Peyer's patch (tissue), 4 donors: ENCODE results near the gene SLC26A2. TPM values are rescaled to one million over a fixed set of nuclear protein-coding genes. Genes with fewer than 3 reads are reported as not detected.
A peak's percentile ranks its signal among the peaks of the same experiment; 100 is the strongest.

Source experiments
- DNase-seq, 3 donors: peaks; one replicate each; pipeline ENCODE4 v3.0.0-alpha.2; 2017 to 2019
- H3K27ac ChIP-seq, 4 donors: fragments of 200-600 bp; sonication (generic); one replicate each; pipeline ENCODE4 v1.5.1; 2016 to 2019
- H3K27me3 ChIP-seq, 2 donors: fragments of 200-600 bp; sonication (generic); one replicate each; pipeline ENCODE4 v1.5.1; 2019
- H3K36me3 ChIP-seq, 3 donors: fragments of 200-600 bp; sonication (generic); one replicate each; pipeline ENCODE4 v1.5.1; 2016 to 2019
- H3K4me1 ChIP-seq, 4 donors: fragments of 200-600 bp; sonication (generic); one replicate each; pipeline ENCODE4 v1.5.1; 2016 to 2019
- H3K4me3 ChIP-seq, 4 donors: fragments of 200-600 bp; sonication (generic); 1 replicate in 3 of 4; 2 replicates in 1 of 4; pipeline ENCODE4 v1.5.1; 2016 to 2019; ENCODE audit warnings: mild to moderate bottlenecking in 1 of 4
- H3K9me3 ChIP-seq, 4 donors: fragments of 200-600 bp; sonication (generic); one replicate each; pipeline ENCODE4 v1.5.1; 2016 to 2019; ENCODE audit warnings: mild to moderate bottlenecking in 1 of 4
- POLR2A ChIP-seq, 2 donors: fragments of 450-650 bp; IDR thresholded peaks; one replicate each; pipeline ENCODE4 v1.5.1; 2017; ENCODE audit warnings: antibody characterized with exemption in 2 of 2, mild to moderate bottlenecking in 2 of 2, moderate library complexity in 2 of 2
- total RNA-seq, 4 donors: library from RNA; depleted of rRNA; stranded (reverse); fragments of >200 nt; gene quantifications; one replicate each; pipeline ENCODE4 v1.1.0, GENCODE V29; 2016
- TF ChIP-seq, protein P1 (sequence below), 6 experiments: fragments of 450-650 bp in 4 of 6; fragments of 200-600 bp in 2 of 6; sonication (generic) in 1 of 6; IDR thresholded peaks; one replicate each; pipeline ENCODE4 v1.5.1; 2017 to 2019; ENCODE audit warnings: antibody characterized with exemption in 6 of 6, mild to moderate bottlenecking in 3 of 6, moderate library complexity in 1 of 6

The SLC26A2 gene
- total RNA-seq, 4 donors from 2014 or later = 7.4 to 87.4 (median 52.1) TPM

- Histone ChIP-seq H3K36me3 (peaks cover 0 to 4% (median 0%) of the 10 kb centered on the region in 3 donors), H3K27me3 (no peaks in the 10 kb centered on the region), H3K27ac (no peak overlapping the region), H3K4me3 (no peak overlapping the region), H3K9me3 (no peaks in the 10 kb centered on the region), H3K4me1 (peaks cover 0 to 4% (median 0%) of the 10 kb centered on the region in 4 donors)
- DNase-seq = peak; percentile 70 to 92 (median 78)
- TF ChIP-seq POLR2A (IDR thresholded peaks at IDR 0.05) = no peak
- TF ChIP-seq, protein P1, sequence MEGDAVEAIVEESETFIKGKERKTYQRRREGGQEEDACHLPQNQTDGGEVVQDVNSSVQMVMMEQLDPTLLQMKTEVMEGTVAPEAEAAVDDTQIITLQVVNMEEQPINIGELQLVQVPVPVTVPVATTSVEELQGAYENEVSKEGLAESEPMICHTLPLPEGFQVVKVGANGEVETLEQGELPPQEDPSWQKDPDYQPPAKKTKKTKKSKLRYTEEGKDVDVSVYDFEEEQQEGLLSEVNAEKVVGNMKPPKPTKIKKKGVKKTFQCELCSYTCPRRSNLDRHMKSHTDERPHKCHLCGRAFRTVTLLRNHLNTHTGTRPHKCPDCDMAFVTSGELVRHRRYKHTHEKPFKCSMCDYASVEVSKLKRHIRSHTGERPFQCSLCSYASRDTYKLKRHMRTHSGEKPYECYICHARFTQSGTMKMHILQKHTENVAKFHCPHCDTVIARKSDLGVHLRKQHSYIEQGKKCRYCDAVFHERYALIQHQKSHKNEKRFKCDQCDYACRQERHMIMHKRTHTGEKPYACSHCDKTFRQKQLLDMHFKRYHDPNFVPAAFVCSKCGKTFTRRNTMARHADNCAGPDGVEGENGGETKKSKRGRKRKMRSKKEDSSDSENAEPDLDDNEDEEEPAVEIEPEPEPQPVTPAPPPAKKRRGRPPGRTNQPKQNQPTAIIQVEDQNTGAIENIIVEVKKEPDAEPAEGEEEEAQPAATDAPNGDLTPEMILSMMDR (IDR thresholded peaks at IDR 0.05) = peak; percentile 76 to 99 (median 96)
Measured at GRCh38 chr5:149990518-149991376, 30.2 kb downstream of the SLC26A2 start.

GRCh38 chr5:149993471-149993870 lies 32.9 kb downstream of the SLC26A2 start:
- Histone ChIP-seq H3K4me3 (no peak overlapping the region), H3K4me1 (peaks cover 0 to 4% (median 0%) of the 10 kb centered on the region in 4 donors), H3K36me3 (peaks cover 0 to 4% (median 0%) of the 10 kb centered on the region in 3 donors), H3K9me3 (no peaks in the 10 kb centered on the region), H3K27me3 (no peaks in the 10 kb centered on the region), H3K27ac (no peak overlapping the region)
- TF ChIP-seq, protein P1 (IDR thresholded peaks at IDR 0.05) = no peak
- no peak for TF ChIP-seq POLR2A (IDR thresholded peaks at IDR 0.05)
- no peak for DNase-seq

- H3K9me3 ChIP-seq = no peaks in the 10 kb centered on the region
- no peak for DNase-seq
- TF ChIP-seq POLR2A (IDR thresholded peaks at IDR 0.05) = no peak
- TF ChIP-seq, protein P1 (IDR thresholded peaks at IDR 0.05) = no peak
- peaks cover 0 to 4% (median 0%) of the 10 kb centered on the region in 3 donors for H3K36me3 ChIP-seq
- no peak overlapping the region for H3K27ac ChIP-seq
- H3K4me3 ChIP-seq = no peak overlapping the region
- peaks cover 0 to 6% (median 0%) of the 10 kb centered on the region in 4 donors for H3K4me1 ChIP-seq
- H3K27me3 ChIP-seq = no peaks in the 10 kb centered on the region
Measured at GRCh38 chr5:149995385-149996204, 35.0 kb downstream of the SLC26A2 start.

GRCh38 chr5:149996205-149996890 lies 35.8 kb downstream of the SLC26A2 start:
- Histone ChIP-seq H3K4me3 (no peak overlapping the region), H3K4me1 (peaks cover 0 to 9% (median 0%) of the 10 kb centered on the region in 4 donors), H3K27me3 (no peaks in the 10 kb centered on the region), H3K36me3 (peaks cover 0 to 4% (median 0%) of the 10 kb centered on the region in 3 donors), H3K9me3 (no peaks in the 10 kb centered on the region), H3K27ac (no peak overlapping the region)
- DNase-seq = no peak
- TF ChIP-seq, protein P1 (IDR thresholded peaks at IDR 0.05) = no peak
- no peak for TF ChIP-seq POLR2A (IDR thresholded peaks at IDR 0.05)

DNA sequence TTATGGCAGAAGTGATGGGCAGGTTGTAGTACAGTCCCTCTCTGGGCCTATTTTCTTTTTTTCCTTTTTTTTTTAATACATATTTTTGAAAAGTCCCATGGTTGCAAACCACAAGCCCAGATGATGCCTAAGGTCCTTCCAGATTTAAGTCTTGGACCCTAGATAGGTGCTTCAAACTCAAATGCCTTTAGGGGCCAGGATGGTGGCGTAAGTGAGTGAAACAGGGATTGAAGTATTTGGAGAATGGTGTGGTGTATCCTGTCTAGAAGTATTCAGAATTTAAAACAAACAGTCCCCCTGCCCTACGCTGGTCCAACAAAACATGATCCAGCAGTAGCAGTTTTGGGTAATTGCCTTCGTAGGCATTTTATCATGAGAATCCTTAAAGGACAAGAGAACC lies 37.7 kb downstream of the SLC26A2 start:
- no peaks in the 10 kb centered on the region for H3K9me3 ChIP-seq
- H3K4me1 ChIP-seq = peaks cover 0 to 28% (median 0%) of the 10 kb centered on the region in 4 donors
- peaks cover 0 to 4% (median 0%) of the 10 kb centered on the region in 3 donors for H3K36me3 ChIP-seq
- no peak for TF ChIP-seq POLR2A (IDR thresholded peaks at IDR 0.05)
- TF ChIP-seq, protein P1 (IDR thresholded peaks at IDR 0.05) = no peak
- no peak for DNase-seq
- no peak overlapping the region for H3K4me3 ChIP-seq
- no peak overlapping the region for H3K27ac ChIP-seq
- no peaks in the 10 kb centered on the region for H3K27me3 ChIP-seq
